HG03354 (cell line): ENCODE data around the gene SEMA5A.
"Not testable (repeated sequence)": the region's sequence is repeated elsewhere in the genome, so short reads cannot be mapped to it uniquely, and the experiment has no call there.

ENCODE experiments used
- ATAC-seq: cut with Tn5 transposase; IDR thresholded peaks from one replicate; pipeline ENCODE4 v1.9.1; 2021; ENCODE audit warnings: mild to moderate bottlenecking; ENCODE audit not compliant: unreplicated experiment, poor library complexity, severe bottlenecking

The SEMA5A gene

GRCh38 chr5:9415566-9415965, 130.3 kb downstream of the SEMA5A start:
- no peak for ATAC-seq

GRCh38 chr5:9415091-9415490, 130.8 kb downstream of the SEMA5A start:
- ATAC-seq: no peak

- no peak for ATAC-seq
Observed at GRCh38 chr5:9411142-9411541, 134.7 kb downstream of the SEMA5A start.

- ATAC-seq: peak; percentile 62
Observed at GRCh38 chr5:9409413-9409960, 136.4 kb downstream of the SEMA5A start.

- peak; percentile 55 for ATAC-seq
Observed at GRCh38 chr5:9408964-9409363, 136.9 kb downstream of the SEMA5A start.

GRCh38 chr5:9405196-9405754, 140.6 kb downstream of the SEMA5A start:
- peak; percentile 53 for ATAC-seq

GRCh38 chr5:9401786-9402472, 143.9 kb downstream of the SEMA5A start:
- no peak for ATAC-seq

- ATAC-seq: not testable (repeated sequence)
Observed at GRCh38 chr5:9399783-9400182, 146.1 kb downstream of the SEMA5A start.

- ATAC-seq: no peak
Observed at GRCh38 chr5:9399094-9399493, 146.8 kb downstream of the SEMA5A start.

- ATAC-seq: no peak
Observed at GRCh38 chr5:9398227-9398626, 147.6 kb downstream of the SEMA5A start.

- ATAC-seq: no peak
Observed at GRCh38 chr5:9396285-9396770, 149.5 kb downstream of the SEMA5A start.

GRCh38 chr5:9395706-9396105, 150.2 kb downstream of the SEMA5A start:
- no peak for ATAC-seq

- ATAC-seq: no peak
Observed at GRCh38 chr5:9394221-9394620, 151.7 kb downstream of the SEMA5A start.

- ATAC-seq: no peak
Observed at GRCh38 chr5:9392625-9393024, 153.2 kb downstream of the SEMA5A start.

GRCh38 chr5:9391080-9391479, 154.8 kb downstream of the SEMA5A start:
- no peak for ATAC-seq

GRCh38 chr5:9390113-9390512, 155.8 kb downstream of the SEMA5A start:
- no peak for ATAC-seq

- no peak for ATAC-seq
Observed at GRCh38 chr5:9388941-9389674, 156.8 kb downstream of the SEMA5A start.

- no peak for ATAC-seq
Observed at GRCh38 chr5:9387879-9388278, 158.0 kb downstream of the SEMA5A start.

GRCh38 chr5:9386945-9387344, 158.9 kb downstream of the SEMA5A start:
- ATAC-seq: no peak

- ATAC-seq: no peak
Observed at GRCh38 chr5:9382522-9382921, 163.4 kb downstream of the SEMA5A start.

- ATAC-seq: peak; percentile 92
Observed at GRCh38 chr5:9381464-9381863, 164.4 kb downstream of the SEMA5A start.
